Gastrocnemius medialis (tissue), 4 donors: Measurements from ENCODE around the gene TMEM14A.

Source experiments
- CTCF ChIP-seq, 5 experiments: fragments of 450-650 bp in 3 of 5; fragments of 200-600 bp in 2 of 5; sonication (generic) in 2 of 5; IDR thresholded peaks in 4 of 5; conservative IDR thresholded peaks in 1 of 5; 1 replicate in 4 of 5; 2 replicates in 1 of 5; pipeline ENCODE4 v1.5.1; 2016 to 2019; ENCODE audit warnings: antibody characterized with exemption in 5 of 5, mild to moderate bottlenecking in 3 of 5, moderate library complexity in 3 of 5
- POLR2A ChIP-seq, 2 donors: fragments of 450-650 bp; IDR thresholded peaks; one replicate each; pipeline ENCODE4 v1.6.1; 2017; ENCODE audit warnings: antibody characterized with exemption in 2 of 2, mild to moderate bottlenecking in 2 of 2, moderate library complexity in 2 of 2

DNA sequence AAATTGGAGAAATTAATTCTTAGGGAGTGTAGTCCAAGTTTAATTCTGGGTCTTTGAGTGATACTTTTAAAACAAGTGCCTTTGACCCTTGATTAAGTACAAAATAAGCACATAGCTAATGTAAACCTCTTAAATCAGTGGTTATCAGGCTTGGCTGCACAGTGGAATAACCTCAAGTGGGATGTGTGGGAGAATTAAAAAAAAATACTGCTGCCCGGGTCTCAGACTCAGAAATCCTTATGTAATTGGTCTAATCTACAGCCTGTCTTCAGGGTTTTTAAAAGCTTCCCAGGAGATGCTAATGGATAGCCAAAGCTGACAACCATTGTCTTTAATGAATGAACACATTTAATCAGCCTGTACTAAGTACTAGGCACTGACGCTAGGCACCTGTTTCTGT lies 28.5 kb upstream of the TMEM14A start:
- TF ChIP-seq CTCF (IDR thresholded peaks at IDR 0.05 in 4 of 5, conservative IDR thresholded peaks at IDR 0.05 in 1 of 5) (no peak), POLR2A (IDR thresholded peaks at IDR 0.05) (no peak)
